ENCODE measurements around the gene RPS4Y2.

RPS4Y2 gene

GRCh38 chrY:20755808-20756207 lies at the start of gene RPS4Y2:
Gene RPS4Y2, plus strand, starts transcription at chrY:20756108. Its CDS starts 56 bp downstream, at chrY:20756164.
- in situ Hi-C loops (cut with MboI; ENCODE audit: low sequenced_read_pairs) = no loop called here

- in situ Hi-C loops (cut with MboI; ENCODE audit: low sequenced_read_pairs) = no loop called here
Measured at GRCh38 chrY:20714391-20714790, 41.5 kb upstream of the RPS4Y2 start.

GRCh38 chrY:20726184-20726907 lies 29.6 kb upstream of the RPS4Y2 start:
- in situ Hi-C loops (cut with MboI; ENCODE audit: low sequenced_read_pairs) = no loop called here

GRCh38 chrY:20735200-20735599 lies 20.7 kb upstream of the RPS4Y2 start:
- in situ Hi-C loops (cut with MboI; ENCODE audit: low sequenced_read_pairs) = no loop called here

GRCh38 chrY:20739806-20740205 lies 16.1 kb upstream of the RPS4Y2 start:
- in situ Hi-C loops (cut with MboI; ENCODE audit: low sequenced_read_pairs) = no loop called here

- in situ Hi-C loops (cut with MboI; ENCODE audit: low sequenced_read_pairs) = no loop called here
Measured at GRCh38 chrY:20740609-20741008, 15.3 kb upstream of the RPS4Y2 start.

- in situ Hi-C loops (cut with MboI; ENCODE audit: low sequenced_read_pairs) = no loop called here
Measured at GRCh38 chrY:20745060-20745459, 10.8 kb upstream of the RPS4Y2 start.

GRCh38 chrY:20746919-20747318 lies 9.0 kb upstream of the RPS4Y2 start:
- in situ Hi-C loops (cut with MboI; ENCODE audit: low sequenced_read_pairs) = no loop called here

GRCh38 chrY:20763869-20764268 lies 8.0 kb downstream of the RPS4Y2 start:
- in situ Hi-C loops (cut with MboI; ENCODE audit: low sequenced_read_pairs) = no loop called here

- in situ Hi-C loops (cut with MboI; ENCODE audit: low sequenced_read_pairs) = no loop called here
Measured at GRCh38 chrY:20765117-20765516, 9.2 kb downstream of the RPS4Y2 start.

- in situ Hi-C loops (cut with MboI; ENCODE audit: low sequenced_read_pairs) = no loop called here
Measured at GRCh38 chrY:20770755-20771154, 14.8 kb downstream of the RPS4Y2 start.

- in situ Hi-C loops (cut with MboI; ENCODE audit: low sequenced_read_pairs) = no loop called here
Measured at GRCh38 chrY:20776104-20776503, 20.2 kb downstream of the RPS4Y2 start.

- in situ Hi-C loops (cut with MboI; ENCODE audit: low sequenced_read_pairs) = no loop called here
Measured at GRCh38 chrY:20780104-20780654, 24.3 kb downstream of the RPS4Y2 start.

GRCh38 chrY:20780776-20781175 lies 24.9 kb downstream of the RPS4Y2 start:
- in situ Hi-C loops (cut with MboI; ENCODE audit: low sequenced_read_pairs) = no loop called here

GRCh38 chrY:20781408-20781807 lies 25.5 kb downstream of the RPS4Y2 start:
- in situ Hi-C loops (cut with MboI; ENCODE audit: low sequenced_read_pairs) = no loop called here

GRCh38 chrY:20784965-20785364 lies 29.1 kb downstream of the RPS4Y2 start:
- in situ Hi-C loops (cut with MboI; ENCODE audit: low sequenced_read_pairs) = no loop called here

- in situ Hi-C loops (cut with MboI; ENCODE audit: low sequenced_read_pairs) = no loop called here
Measured at GRCh38 chrY:20787076-20787475, 31.2 kb downstream of the RPS4Y2 start.

- in situ Hi-C loops (cut with MboI; ENCODE audit: low sequenced_read_pairs) = no loop called here
Measured at GRCh38 chrY:20798351-20799049, 42.6 kb downstream of the RPS4Y2 start.

GRCh38 chrY:20802659-20803058 lies 46.8 kb downstream of the RPS4Y2 start:
- in situ Hi-C loops (cut with MboI; ENCODE audit: low sequenced_read_pairs) = no loop called here

GRCh38 chrY:20806243-20806642 lies 50.3 kb downstream of the RPS4Y2 start:
- in situ Hi-C loops (cut with MboI; ENCODE audit: low sequenced_read_pairs) = no loop called here

- in situ Hi-C loops (cut with MboI; ENCODE audit: low sequenced_read_pairs) = no loop called here
Measured at GRCh38 chrY:20813459-20813858, 57.6 kb downstream of the RPS4Y2 start.

GRCh38 chrY:20814794-20815193 lies 58.9 kb downstream of the RPS4Y2 start:
- in situ Hi-C loops (cut with MboI; ENCODE audit: low sequenced_read_pairs) = no loop called here

All from HL-60/S4 treated with phorbol 12-myristate 13-acetate at 8.2 ng/mL for 4 days and 3 days (cell line).